HUES6 (cell line): ENCODE data around the gene LRP5.
A peak's percentile ranks its signal among the peaks of the same experiment; 100 is the strongest.

ENCODE experiments used
- H3K27ac ChIP-seq: 2 replicates; pipeline ENCODE4 v1.7.0; 2013; ENCODE audit warnings: low read depth, mild to moderate bottlenecking, low read length, inconsistent platforms
- H3K27me3 ChIP-seq: 2 replicates; pipeline ENCODE4 v1.6.1; 2013; ENCODE audit warnings: low read length; ENCODE audit not compliant: control insufficient read depth, insufficient read depth
- H3K36me3 ChIP-seq: 2 replicates; pipeline ENCODE4 v1.6.1; 2013; ENCODE audit warnings: low read length; ENCODE audit not compliant: control insufficient read depth, insufficient read depth
- H3K4me1 ChIP-seq: 2 replicates; pipeline ENCODE4 v1.6.1; 2013; ENCODE audit warnings: low read length; ENCODE audit not compliant: control insufficient read depth, insufficient read depth
- H3K4me3 ChIP-seq: 2 replicates; pipeline ENCODE4 v1.5.1; 2013; ENCODE audit warnings: low read depth, low read length
- H3K9ac ChIP-seq: one replicate; pipeline ENCODE4 v1.6.1; 2013; ENCODE audit warnings: mild to moderate bottlenecking, low read length
- H3K9me3 ChIP-seq: 2 replicates; pipeline ENCODE4 v1.6.1; 2013; ENCODE audit warnings: low read depth, low read length; ENCODE audit not compliant: control insufficient read depth, insufficient read depth

The LRP5 gene

DNA sequence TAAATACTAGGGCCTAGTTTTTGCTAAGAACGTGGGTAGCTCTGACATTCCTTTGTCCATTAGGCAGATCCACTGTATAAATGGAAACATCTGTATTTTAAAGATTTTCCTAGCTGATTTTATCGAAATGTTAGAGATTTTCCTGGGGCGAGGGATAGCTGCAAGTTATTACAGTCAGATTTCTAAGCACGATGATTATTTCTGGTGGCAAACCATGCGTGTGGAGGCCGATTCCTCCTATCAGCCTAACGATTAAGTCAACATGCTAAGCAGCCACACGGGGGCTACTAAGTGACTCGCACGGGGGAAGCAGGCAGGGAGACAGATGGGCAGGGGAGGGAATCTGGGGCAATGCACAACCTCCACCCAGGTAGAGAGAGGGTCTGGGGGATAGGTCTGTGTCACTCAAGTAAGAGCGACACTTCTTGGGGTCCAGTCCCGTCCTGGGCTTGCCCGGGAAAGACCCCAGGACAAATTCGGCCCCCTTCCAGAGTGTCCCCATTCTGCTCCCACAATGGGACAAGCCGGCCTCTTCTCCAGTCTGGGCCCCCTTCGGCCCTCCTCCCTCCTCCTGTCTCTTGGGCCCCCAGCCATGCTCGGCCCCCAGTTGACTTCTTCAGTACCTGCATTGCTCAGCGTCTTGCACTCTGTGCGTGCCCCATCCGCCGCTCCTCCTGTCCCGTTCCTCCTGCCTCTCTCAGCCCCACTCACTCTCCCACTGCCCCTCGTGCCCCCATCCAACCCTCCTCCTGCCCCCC lies 41.2 kb upstream of the LRP5 start:
- Histone ChIP-seq H3K27me3 (no peaks in the 10 kb centered on the region), H3K27ac (peak overlapping the region; percentile 85; the same call in 1 of the 2 replicates), H3K9me3 (no peaks in the 10 kb centered on the region), H3K9ac (peak overlapping the region; percentile 81), H3K4me1 (peaks cover 8% of the 10 kb centered on the region; the same call in 1 of the 2 replicates), H3K4me3 (peak overlapping the region; percentile 97), H3K36me3 (peaks cover 25% of the 10 kb centered on the region)

GRCh38 chr11:68271781-68272608 lies 40.4 kb upstream of the LRP5 start, which contains the start of gene C11orf24:
TSS of gene C11orf24 (minus strand) at chr11:68271973. CDS start at chr11:68263767, 8,206 bp downstream.
- Histone ChIP-seq H3K36me3 (peaks cover 17% of the 10 kb centered on the region), H3K9ac (peak within 1 kb of the TSS; percentile 90), H3K27ac (peak within 1 kb of the TSS; percentile 86), H3K4me3 (peak within 1 kb of the TSS; percentile 97), H3K27me3 (no peaks in the 10 kb centered on the region), H3K4me1 (peaks cover 8% of the 10 kb centered on the region; the same call in 1 of the 2 replicates), H3K9me3 (no peaks in the 10 kb centered on the region)

DNA sequence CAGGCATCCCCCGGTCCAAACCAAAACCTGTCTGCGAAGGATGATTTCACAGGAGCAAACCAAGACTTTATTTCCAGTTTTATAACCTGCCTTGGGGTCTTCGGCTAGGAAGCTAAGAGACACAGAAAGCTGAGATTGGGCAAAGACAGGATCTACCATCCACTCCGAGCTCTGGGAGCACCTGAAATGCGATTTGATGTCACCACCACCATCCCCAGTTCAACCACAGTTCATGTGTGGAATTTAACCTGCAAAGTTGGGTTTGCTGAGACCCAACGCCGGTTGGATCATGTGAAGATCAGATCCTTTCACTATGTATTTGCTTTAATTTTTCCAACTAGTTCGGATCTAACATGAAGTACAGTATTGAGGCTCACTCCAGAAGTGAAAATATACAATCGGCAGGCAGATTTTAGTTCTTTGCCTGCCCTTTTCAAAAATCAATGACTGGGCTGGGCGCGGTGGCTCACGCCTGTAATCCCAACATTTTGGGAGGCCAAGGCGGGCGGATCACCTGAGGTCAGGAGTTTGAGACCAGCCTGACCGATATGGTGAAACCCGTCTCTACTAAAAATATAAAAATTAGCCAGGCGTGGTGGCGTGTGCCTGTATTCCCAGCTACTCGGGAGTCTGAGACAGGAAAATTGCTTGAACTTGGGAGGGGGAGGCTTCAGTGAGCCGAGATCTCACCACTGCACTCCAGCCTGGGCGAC lies 39.2 kb upstream of the LRP5 start:
- H3K4me3 ChIP-seq = peak overlapping the region; percentile 97; the same call in 1 of the 2 replicates

DNA sequence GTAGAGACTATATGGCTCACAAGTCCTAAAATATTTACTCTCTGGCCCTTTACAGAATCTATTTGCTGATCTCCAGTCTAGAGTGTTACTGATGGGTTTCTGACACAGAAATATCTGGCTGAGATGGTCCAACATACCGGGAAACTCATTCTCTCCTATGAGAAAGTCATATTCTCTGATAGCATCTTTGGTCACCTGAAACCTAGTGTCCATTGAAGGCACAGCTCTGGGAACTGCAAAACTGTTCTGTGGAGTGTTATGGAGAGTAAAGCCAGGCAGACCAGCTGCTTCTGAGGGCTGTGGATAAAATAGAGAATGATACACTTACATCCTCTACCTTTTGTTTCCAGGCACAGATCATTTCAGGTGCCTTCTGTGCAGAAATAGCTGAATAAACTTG lies 38.1 kb upstream of the LRP5 start:
- Histone ChIP-seq H3K9me3 (peaks cover 3% of the 10 kb centered on the region; the same call in 1 of the 2 replicates), H3K36me3 (peaks cover 3% of the 10 kb centered on the region; the same call in 1 of the 2 replicates), H3K4me1 (peaks cover 8% of the 10 kb centered on the region; the same call in 1 of the 2 replicates), H3K27me3 (no peaks in the 10 kb centered on the region), H3K9ac (no peak overlapping the region), H3K27ac (no peak overlapping the region), H3K4me3 (no peak overlapping the region)

More for the DNA sequence above, 39.2 kb upstream of the LRP5 start:
- peaks cover 8% of the 10 kb centered on the region; the same call in 1 of the 2 replicates for H3K4me1 ChIP-seq
- H3K27me3 ChIP-seq = no peaks in the 10 kb centered on the region
- H3K9ac ChIP-seq = no peak overlapping the region
- no peak overlapping the region for H3K27ac ChIP-seq
- peaks cover 5% of the 10 kb centered on the region for H3K36me3 ChIP-seq
- H3K9me3 ChIP-seq = peaks cover 3% of the 10 kb centered on the region; the same call in 1 of the 2 replicates

DNA sequence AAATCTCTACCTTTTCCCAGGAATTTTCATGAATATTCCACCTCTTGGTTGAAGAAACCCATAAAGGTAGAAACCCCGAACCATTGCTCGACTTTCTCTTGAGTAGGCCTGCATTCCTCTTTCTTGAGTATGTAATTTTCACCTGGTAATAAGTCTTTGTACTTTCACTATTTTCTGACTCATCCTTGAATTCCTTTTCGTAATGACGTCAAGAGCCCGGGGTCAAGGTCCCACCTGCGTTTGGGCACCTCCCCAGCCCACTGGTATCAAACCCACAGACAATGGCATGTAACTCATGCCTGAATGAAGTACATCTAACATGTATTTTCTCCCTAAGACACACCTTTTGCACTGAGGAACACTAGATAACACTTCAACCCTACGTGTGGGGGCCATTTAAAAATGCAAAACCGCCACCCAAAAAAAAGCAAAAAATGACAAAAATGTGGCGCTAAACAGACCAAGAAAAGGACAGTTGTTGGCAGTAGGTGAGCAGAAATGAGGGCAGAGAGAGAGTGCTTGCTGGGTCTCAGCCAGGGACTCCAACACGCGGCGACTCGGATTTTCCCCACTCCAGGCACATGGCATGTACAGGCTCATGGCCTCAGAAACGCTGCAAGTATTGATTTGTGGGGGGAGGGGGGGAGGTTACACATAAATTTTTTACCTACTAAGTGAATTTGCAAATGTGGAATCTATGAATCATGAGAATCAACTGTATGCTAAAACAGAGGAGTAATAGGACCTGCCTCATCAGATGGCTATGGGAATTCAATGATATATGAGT lies 36.5 kb upstream of the LRP5 start:
- Histone ChIP-seq H3K36me3 (no peaks in the 10 kb centered on the region), H3K9ac (no peak overlapping the region), H3K27me3 (no peaks in the 10 kb centered on the region), H3K27ac (no peak overlapping the region), H3K4me1 (peaks cover 4% of the 10 kb centered on the region; the same call in 1 of the 2 replicates), H3K9me3 (peaks cover 3% of the 10 kb centered on the region; the same call in 1 of the 2 replicates), H3K4me3 (no peak overlapping the region)

GRCh38 chr11:68276861-68277260 lies 35.5 kb upstream of the LRP5 start:
- Histone ChIP-seq H3K36me3 (no peaks in the 10 kb centered on the region), H3K27ac (no peak overlapping the region), H3K9ac (no peak overlapping the region), H3K4me3 (no peak overlapping the region), H3K9me3 (peaks cover 3% of the 10 kb centered on the region; the same call in 1 of the 2 replicates), H3K4me1 (0 out of 2 replicates have a peak, but pooled peaks cover 3% of the 10 kb centered on the region), H3K27me3 (no peaks in the 10 kb centered on the region)

- no peak overlapping the region for H3K27ac ChIP-seq
- no peak overlapping the region for H3K9ac ChIP-seq
- no peaks in the 10 kb centered on the region for H3K4me1 ChIP-seq
- no peaks in the 10 kb centered on the region for H3K27me3 ChIP-seq
- H3K9me3 ChIP-seq = peaks cover 8% of the 10 kb centered on the region; the same call in 1 of the 2 replicates
- H3K4me3 ChIP-seq = no peak overlapping the region
- no peaks in the 10 kb centered on the region for H3K36me3 ChIP-seq
Measured at GRCh38 chr11:68279676-68280075, 32.7 kb upstream of the LRP5 start.

GRCh38 chr11:68282141-68282860 lies 30.1 kb upstream of the LRP5 start:
- H3K9ac ChIP-seq = no peak overlapping the region
- no peaks in the 10 kb centered on the region for H3K36me3 ChIP-seq
- no peaks in the 10 kb centered on the region for H3K27me3 ChIP-seq
- H3K27ac ChIP-seq = no peak overlapping the region
- H3K4me1 ChIP-seq = no peaks in the 10 kb centered on the region
- no peak overlapping the region for H3K4me3 ChIP-seq
- H3K9me3 ChIP-seq = peaks cover 11% of the 10 kb centered on the region; the same call in 1 of the 2 replicates

GRCh38 chr11:68282861-68283230 lies 29.5 kb upstream of the LRP5 start:
- no peak overlapping the region for H3K4me3 ChIP-seq
- no peak overlapping the region for H3K9ac ChIP-seq
- no peak overlapping the region for H3K27ac ChIP-seq

More at GRCh38 chr11:68282861-68283230, 29.5 kb upstream of the LRP5 start:
- peaks cover 8% of the 10 kb centered on the region; the same call in 1 of the 2 replicates for H3K9me3 ChIP-seq
- no peaks in the 10 kb centered on the region for H3K36me3 ChIP-seq
- H3K4me1 ChIP-seq = no peaks in the 10 kb centered on the region
- H3K27me3 ChIP-seq = no peaks in the 10 kb centered on the region
